Neural cell (in vitro differentiated cells): ENCODE measurements around the gene SMAD5. TPM values are rescaled to one million over a fixed set of nuclear protein-coding genes. Genes with fewer than 3 reads are reported as not detected.

Experiments used
- H2AFZ ChIP-seq: fragments of 200-600, 300-800 bp; sonication (generic), shearing (Covaris generic); 2 replicates; pipeline ENCODE4 v1.6.0; 2014; ENCODE audit warnings: low read depth, mild to moderate bottlenecking, antibody characterized with exemption, low read length, moderate library complexity
- H3F3A ChIP-seq: fragments of 200-600 bp; shearing (Covaris generic); 2 replicates; pipeline ENCODE4 v1.6.1; 2016; ENCODE audit warnings: mild to moderate bottlenecking, moderate library complexity, mixed read lengths, antibody characterized with exemption, low read length; ENCODE audit not compliant: insufficient read depth, poor library complexity, severe bottlenecking
- H3K27ac ChIP-seq: fragments of 200-600, 300-800 bp; sonication (generic), shearing (Covaris generic); 2 replicates; pipeline ENCODE4 v1.5.1; 2014; ENCODE audit warnings: mild to moderate bottlenecking, low read length, moderate library complexity
- H3K27me3 ChIP-seq: fragments of 300-800, 200-600 bp; sonication (generic), shearing (Covaris generic); 2 replicates; pipeline ENCODE4 v1.6.0; 2014; ENCODE audit warnings: mild to moderate bottlenecking, low read depth, low read length, moderate library complexity; ENCODE audit not compliant: insufficient read depth
- H3K36me3 ChIP-seq: fragments of 300-800, 200-600 bp; sonication (generic), shearing (Covaris generic); 2 replicates; pipeline ENCODE4 v1.5.1; 2014; ENCODE audit warnings: mild to moderate bottlenecking, antibody characterized with exemption, low read length, moderate library complexity; ENCODE audit not compliant: insufficient read depth
- H3K4me2 ChIP-seq: fragments of 300-800, 200-600 bp; sonication (generic), shearing (Covaris generic); 2 replicates; pipeline ENCODE4 v1.6.0; 2014; ENCODE audit warnings: mild to moderate bottlenecking, low read length
- H3K4me3 ChIP-seq: fragments of 300-800, 200-600 bp; sonication (generic), shearing (Covaris generic); 2 replicates; pipeline ENCODE4 v1.5.1; 2014; ENCODE audit warnings: mild to moderate bottlenecking, low read length, moderate library complexity
- H3K79me2 ChIP-seq: fragments of 200-600 bp; shearing (Covaris generic); replicated peaks from 2 replicates; pipeline ENCODE4 v1.6.0; 2014; ENCODE audit warnings: mild to moderate bottlenecking, low read length, moderate library complexity; ENCODE audit not compliant: insufficient read depth
- H3K9ac ChIP-seq: fragments of 300-800, 200-600 bp; sonication (generic), shearing (Covaris generic); 2 replicates; pipeline ENCODE4 v1.6.1; 2016; ENCODE audit warnings: mild to moderate bottlenecking, low read length, mixed read lengths
- H3K9me2 ChIP-seq: fragments of 200-600 bp; shearing (Covaris generic); 2 replicates; pipeline ENCODE4 v1.6.1; 2016; ENCODE audit warnings: mild to moderate bottlenecking, low read length, mixed read lengths; ENCODE audit not compliant: insufficient read depth
- H3K9me3 ChIP-seq: fragments of 200-600, 300-800 bp; sonication (generic), shearing (Covaris generic); 2 replicates; pipeline ENCODE4 v1.6.1; 2016; ENCODE audit warnings: mild to moderate bottlenecking, mixed run types, low read length, moderate library complexity, mixed read lengths
- H4K20me1 ChIP-seq: fragments of 200-600 bp; shearing (Covaris generic); 2 replicates; pipeline ENCODE4 v1.6.1; 2016; ENCODE audit warnings: mild to moderate bottlenecking, mixed run types; ENCODE audit not compliant: insufficient read depth
- EZH2 ChIP-seq: fragments of 200-600, 300-800 bp; shearing (Covaris generic), sonication (generic); IDR thresholded peaks from 2 replicates; pipeline ENCODE4 v1.6.1; 2014; ENCODE audit warnings: antibody characterized with exemption, low read length, borderline replicate concordance, mild to moderate bottlenecking; ENCODE audit not compliant: insufficient read depth, poor library complexity, severe bottlenecking
- MXI1 ChIP-seq: fragments of 450-650 bp; conservative IDR thresholded peaks from 2 replicates; pipeline ENCODE4 v1.6.1; 2014; ENCODE audit warnings: antibody characterized with exemption, mild to moderate bottlenecking; ENCODE audit not compliant: poor library complexity, severe bottlenecking
- POLR2AphosphoS5 ChIP-seq: IDR thresholded peaks from 2 replicates; pipeline ENCODE4 v1.6.1; 2012
- RAD21 ChIP-seq: fragments of 450-650 bp; conservative IDR thresholded peaks from 2 replicates; pipeline ENCODE4 v1.6.1; 2014; ENCODE audit warnings: antibody characterized with exemption, mild to moderate bottlenecking, moderate library complexity
- SMC3 ChIP-seq: fragments of 450-650 bp; conservative IDR thresholded peaks from 2 replicates; pipeline ENCODE4 v1.6.1; 2014; ENCODE audit warnings: antibody characterized with exemption, mild to moderate bottlenecking, moderate library complexity; ENCODE audit not compliant: poor library complexity
- polyA plus RNA-seq: library from polyadenylated mRNA; depleted of rRNA; stranded (reverse); fragments of >200 nt; gene quantifications from 2 replicates; pipeline ENCODE4 v1.2.3, GENCODE V29; 2014
- TF ChIP-seq, protein P1 (sequence below): fragments of 450-650 bp; IDR thresholded peaks from 2 replicates; pipeline ENCODE4 v1.5.1; 2014; ENCODE audit warnings: antibody characterized with exemption, mild to moderate bottlenecking, moderate library complexity; ENCODE audit not compliant: poor library complexity, severe bottlenecking
- TF ChIP-seq, protein P2 (sequence below): IDR thresholded peaks from 2 replicates; pipeline ENCODE4 v1.6.1; 2012; ENCODE audit warnings: borderline replicate concordance

Gene SMAD5
- polyA plus RNA-seq, 1 donor from 2014 or later = 26.3 TPM

DNA sequence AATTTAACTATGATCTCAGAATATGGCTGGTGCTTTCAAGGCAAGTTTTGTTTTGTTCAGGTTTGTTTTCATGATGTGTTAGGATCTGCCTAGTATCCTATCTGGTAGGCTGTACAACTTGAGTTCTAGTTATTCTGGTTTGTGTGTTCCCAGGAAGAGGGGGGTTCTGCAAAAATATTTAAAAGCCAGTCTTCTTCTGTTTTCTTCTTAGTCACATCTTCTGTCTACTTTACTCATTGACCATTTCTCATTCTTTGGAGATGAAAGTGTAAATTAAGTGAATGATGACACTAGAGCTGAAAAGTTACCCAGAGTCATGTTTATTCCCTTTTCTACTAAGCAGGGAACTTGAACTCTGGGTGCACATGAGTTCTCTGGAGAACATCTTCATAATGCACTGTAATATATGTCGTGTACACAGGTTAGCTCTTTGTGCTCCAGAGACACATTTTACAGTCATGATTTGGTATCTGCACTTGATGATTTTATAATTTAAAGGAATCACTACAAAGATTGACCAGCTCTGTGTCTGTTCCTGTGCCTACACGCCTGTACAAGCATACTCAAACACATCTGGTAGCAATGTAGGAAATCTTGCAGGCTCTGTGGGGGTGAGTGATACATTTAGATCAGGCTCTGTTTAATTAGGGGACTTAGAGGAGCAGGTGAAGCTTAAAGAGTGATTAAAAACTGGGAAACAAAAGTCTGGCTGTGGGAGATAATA lies 5.0 kb downstream of the SMAD5 start:
- Histone ChIP-seq H3K9ac (no peak overlapping the region), H3K79me2 (peaks cover 76% of the 10 kb centered on the region), H3K27me3 (no peaks in the 10 kb centered on the region), H3K9me3 (no peaks in the 10 kb centered on the region), H3F3A (peaks cover 4% of the 10 kb centered on the region), H2AFZ (no peak overlapping the region), H3K4me2 (no peak overlapping the region), H3K4me3 (no peak overlapping the region), H4K20me1 (peaks cover 4% of the 10 kb centered on the region), H3K36me3 (no peaks in the 10 kb centered on the region), H3K27ac (no peak overlapping the region), H3K9me2 (no peaks in the 10 kb centered on the region)
- TF ChIP-seq, protein P1, sequence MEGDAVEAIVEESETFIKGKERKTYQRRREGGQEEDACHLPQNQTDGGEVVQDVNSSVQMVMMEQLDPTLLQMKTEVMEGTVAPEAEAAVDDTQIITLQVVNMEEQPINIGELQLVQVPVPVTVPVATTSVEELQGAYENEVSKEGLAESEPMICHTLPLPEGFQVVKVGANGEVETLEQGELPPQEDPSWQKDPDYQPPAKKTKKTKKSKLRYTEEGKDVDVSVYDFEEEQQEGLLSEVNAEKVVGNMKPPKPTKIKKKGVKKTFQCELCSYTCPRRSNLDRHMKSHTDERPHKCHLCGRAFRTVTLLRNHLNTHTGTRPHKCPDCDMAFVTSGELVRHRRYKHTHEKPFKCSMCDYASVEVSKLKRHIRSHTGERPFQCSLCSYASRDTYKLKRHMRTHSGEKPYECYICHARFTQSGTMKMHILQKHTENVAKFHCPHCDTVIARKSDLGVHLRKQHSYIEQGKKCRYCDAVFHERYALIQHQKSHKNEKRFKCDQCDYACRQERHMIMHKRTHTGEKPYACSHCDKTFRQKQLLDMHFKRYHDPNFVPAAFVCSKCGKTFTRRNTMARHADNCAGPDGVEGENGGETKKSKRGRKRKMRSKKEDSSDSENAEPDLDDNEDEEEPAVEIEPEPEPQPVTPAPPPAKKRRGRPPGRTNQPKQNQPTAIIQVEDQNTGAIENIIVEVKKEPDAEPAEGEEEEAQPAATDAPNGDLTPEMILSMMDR = no peak

DNA sequence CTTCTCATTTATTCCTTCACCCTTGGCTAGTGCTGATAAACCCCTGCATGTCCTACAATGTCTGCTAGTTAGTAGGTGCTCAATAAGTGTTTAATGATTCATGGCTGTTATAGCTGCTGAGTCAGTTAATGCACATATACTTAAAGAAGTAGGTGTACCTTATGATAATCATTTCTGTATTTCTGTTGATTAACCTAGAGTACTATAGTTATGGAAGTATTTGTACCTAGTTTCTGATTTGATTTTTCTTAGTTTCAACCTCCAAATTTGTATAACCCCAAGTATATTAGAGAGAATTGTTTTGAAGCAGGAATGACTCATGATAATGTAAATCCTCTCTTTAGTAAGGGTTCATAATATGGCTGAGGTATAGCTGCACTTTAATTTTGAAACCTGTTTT lies 8.9 kb downstream of the SMAD5 start:
- no peaks in the 10 kb centered on the region for H3K9me3 ChIP-seq
- H3F3A ChIP-seq = no peaks in the 10 kb centered on the region
- H3K4me2 ChIP-seq = no peak overlapping the region
- no peak overlapping the region for H3K9ac ChIP-seq
- H3K27me3 ChIP-seq = no peaks in the 10 kb centered on the region
- no peak overlapping the region for H3K27ac ChIP-seq
- no peak overlapping the region for H3K4me3 ChIP-seq
- no peaks in the 10 kb centered on the region for H3K9me2 ChIP-seq
- H2AFZ ChIP-seq = no peak overlapping the region
- H4K20me1 ChIP-seq = peaks cover 4% of the 10 kb centered on the region
- no peaks in the 10 kb centered on the region for H3K36me3 ChIP-seq
- no peak for TF ChIP-seq RAD21
- TF ChIP-seq, protein P2, sequence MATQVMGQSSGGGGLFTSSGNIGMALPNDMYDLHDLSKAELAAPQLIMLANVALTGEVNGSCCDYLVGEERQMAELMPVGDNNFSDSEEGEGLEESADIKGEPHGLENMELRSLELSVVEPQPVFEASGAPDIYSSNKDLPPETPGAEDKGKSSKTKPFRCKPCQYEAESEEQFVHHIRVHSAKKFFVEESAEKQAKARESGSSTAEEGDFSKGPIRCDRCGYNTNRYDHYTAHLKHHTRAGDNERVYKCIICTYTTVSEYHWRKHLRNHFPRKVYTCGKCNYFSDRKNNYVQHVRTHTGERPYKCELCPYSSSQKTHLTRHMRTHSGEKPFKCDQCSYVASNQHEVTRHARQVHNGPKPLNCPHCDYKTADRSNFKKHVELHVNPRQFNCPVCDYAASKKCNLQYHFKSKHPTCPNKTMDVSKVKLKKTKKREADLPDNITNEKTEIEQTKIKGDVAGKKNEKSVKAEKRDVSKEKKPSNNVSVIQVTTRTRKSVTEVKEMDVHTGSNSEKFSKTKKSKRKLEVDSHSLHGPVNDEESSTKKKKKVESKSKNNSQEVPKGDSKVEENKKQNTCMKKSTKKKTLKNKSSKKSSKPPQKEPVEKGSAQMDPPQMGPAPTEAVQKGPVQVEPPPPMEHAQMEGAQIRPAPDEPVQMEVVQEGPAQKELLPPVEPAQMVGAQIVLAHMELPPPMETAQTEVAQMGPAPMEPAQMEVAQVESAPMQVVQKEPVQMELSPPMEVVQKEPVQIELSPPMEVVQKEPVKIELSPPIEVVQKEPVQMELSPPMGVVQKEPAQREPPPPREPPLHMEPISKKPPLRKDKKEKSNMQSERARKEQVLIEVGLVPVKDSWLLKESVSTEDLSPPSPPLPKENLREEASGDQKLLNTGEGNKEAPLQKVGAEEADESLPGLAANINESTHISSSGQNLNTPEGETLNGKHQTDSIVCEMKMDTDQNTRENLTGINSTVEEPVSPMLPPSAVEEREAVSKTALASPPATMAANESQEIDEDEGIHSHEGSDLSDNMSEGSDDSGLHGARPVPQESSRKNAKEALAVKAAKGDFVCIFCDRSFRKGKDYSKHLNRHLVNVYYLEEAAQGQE = no peak
- TF ChIP-seq POLR2AphosphoS5 = no peak
- TF ChIP-seq MXI1 = no peak
- TF ChIP-seq SMC3 = no peak
- H3K79me2 ChIP-seq = peaks cover 81% of the 10 kb centered on the region

DNA sequence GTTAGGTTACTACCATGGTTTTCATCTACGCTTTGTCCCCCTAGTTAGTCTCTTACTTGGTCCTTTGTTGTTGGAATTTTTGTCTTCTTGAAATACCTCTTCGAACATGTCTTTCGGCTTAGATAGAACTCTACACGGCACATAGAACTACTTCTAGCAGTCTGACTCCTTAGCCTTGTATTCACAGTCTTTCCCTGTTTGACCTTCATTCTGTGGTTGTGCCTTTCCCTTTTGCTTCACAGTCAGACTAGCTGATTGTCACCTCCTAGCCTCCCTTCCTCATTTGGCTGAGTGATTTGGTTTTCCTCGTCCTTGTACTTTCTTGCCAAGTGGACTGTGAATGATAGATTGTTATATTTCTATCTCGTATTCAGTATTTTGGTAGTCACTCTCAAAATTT lies 10.7 kb downstream of the SMAD5 start:
- Histone ChIP-seq H3K9me3 (no peaks in the 10 kb centered on the region), H3K79me2 (peaks cover 67% of the 10 kb centered on the region), H3K27ac (no peak overlapping the region), H3K36me3 (no peaks in the 10 kb centered on the region), H3K9ac (no peak overlapping the region), H2AFZ (no peak overlapping the region), H3F3A (no peaks in the 10 kb centered on the region), H3K4me2 (no peak overlapping the region), H4K20me1 (peaks cover 3% of the 10 kb centered on the region), H3K4me3 (no peak overlapping the region), H3K27me3 (no peaks in the 10 kb centered on the region), H3K9me2 (no peaks in the 10 kb centered on the region)
- TF ChIP-seq, protein P2 = no peak
- no peak for TF ChIP-seq EZH2
